HG03469 (cell line): Measurements from ENCODE around the gene ZNF511.

Source experiments
- ATAC-seq: cut with Tn5 transposase; IDR thresholded peaks from one replicate; pipeline ENCODE4 v1.9.1; 2021; ENCODE audit warnings: mild to moderate bottlenecking, moderate library complexity, moderate number of reproducible peaks; ENCODE audit not compliant: unreplicated experiment

Gene ZNF511

DNA sequence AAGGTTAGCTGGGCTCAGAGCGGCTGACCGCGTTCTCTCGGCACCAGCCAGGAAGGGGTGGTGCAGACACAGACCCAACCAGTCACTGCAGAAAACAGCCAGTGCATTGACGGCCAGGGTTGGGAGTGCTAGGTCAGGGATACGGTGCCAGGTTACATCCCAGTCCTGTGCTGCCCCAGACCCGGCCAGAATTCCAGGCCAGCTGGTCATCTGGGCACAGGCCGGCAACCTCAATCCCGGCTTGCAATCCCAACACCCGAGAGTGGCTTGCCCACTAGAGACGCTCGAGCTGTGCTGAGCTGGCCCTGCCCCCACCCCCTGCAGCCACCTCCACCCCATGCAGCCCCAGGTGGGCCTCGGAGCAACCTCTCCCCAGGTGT is 42.2 kb downstream of the ZNF511 start:
- ATAC-seq, result no peak

DNA sequence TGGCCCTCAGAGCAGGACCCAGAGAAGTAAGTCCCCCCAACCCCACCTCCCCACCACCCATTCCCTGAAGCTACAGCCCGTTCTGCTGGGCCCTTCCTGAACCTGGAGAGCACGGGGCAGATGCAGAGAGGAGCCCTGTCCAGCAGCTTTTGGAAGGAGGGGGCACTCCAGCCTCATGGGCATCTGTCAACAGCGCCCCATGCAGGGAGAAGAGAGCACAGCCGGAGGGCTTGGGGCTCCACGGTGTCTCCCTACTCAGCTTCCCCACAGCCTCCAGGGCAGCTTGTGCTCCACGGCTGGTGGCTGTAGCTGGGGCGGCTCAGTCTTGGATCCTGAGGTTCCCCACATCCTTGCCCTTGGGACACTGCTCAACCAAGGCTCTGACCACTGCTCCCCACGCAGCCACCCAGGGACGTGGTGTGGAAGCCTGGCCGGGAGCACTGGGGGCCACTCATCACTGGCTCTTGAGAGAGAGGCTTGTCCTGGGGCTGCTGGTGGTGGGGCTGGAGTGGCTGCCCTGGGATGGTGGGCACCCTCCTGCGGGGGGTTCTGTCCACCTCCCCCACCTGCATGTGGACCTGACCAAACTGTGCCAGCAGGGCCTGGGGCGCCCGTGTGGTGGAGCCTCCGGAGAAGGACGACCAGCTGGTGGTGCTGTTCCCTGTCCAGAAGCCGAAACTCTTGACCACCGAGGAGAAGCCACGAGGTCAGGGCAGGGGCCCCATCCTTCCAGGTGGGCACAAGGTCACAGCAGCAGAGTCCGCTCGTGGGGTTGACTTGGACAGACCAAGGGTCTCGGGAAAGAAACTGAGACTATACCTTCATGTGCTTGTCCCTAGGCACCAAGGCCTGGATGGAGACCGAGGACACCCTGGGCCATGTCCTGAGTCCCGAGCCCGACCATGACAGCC is 42.9 kb downstream of the ZNF511 start:
- no peak for ATAC-seq

DNA sequence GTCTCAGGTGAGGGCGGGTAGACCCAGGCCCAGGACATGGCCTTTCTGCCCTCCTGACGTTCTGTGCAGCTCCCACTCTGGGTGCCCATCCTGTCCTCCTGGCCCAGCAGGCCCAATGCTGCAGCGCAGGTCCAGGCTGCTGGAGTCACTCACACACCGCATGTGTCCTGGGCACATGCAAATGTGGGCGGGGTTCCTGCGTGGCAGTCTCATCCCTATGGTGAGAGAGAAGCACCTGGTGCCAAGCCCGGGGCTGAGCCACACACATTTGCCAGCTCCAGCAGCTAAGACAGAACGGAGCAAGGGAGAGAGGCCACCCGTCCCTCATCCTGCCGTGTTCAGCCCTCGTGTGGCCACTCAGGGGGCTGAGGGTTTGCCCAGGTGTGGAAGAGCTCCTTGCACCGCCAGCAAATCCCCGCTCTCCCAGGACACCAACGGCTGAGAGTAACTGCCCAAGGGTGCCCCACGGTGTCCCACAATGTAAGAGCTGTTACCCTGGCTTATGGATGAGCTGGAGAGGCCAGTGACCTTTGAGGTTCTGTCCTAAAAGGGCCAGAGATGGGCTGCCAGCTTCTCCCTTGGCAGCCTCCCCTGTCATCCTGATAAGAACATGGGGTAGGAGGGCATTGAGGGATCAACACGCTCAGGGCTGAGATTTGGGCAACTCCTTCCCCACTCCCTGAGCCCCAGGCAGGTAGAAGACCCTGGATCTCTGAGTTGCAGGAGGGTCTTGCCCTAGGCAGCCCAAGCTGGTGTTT is 44.7 kb downstream of the ZNF511 start:
- no peak for ATAC-seq

DNA sequence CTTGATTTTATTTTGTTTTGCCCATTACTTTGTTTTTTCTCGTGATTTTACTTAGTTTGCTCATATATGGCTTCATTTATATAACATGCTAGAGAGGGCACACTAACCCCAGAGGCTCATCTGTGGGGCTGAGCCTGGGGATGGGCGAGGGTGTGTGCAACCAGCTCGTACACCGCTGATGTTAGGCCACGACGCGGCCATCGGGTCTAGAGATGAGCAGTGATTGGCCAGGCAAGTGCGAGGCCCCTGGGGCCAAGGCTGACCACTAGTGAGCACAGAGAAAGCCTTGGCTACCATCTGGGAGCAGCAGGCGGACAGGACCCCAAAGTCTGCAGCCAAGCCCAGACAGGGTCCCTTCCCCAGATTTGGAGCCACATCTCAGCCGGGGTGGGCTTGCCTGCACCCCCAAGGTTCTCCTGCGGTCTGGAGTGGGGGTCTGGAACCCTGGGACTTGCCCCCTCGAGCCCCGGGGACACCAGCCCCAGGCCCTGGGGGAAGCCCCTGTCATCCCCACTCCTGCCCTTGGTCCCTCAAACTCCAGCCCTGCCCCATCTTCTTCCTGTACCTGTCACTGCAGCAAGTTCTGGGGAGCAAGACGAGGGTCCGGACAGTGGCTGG is 45.4 kb downstream of the ZNF511 start:
- ATAC-seq, result no peak

DNA sequence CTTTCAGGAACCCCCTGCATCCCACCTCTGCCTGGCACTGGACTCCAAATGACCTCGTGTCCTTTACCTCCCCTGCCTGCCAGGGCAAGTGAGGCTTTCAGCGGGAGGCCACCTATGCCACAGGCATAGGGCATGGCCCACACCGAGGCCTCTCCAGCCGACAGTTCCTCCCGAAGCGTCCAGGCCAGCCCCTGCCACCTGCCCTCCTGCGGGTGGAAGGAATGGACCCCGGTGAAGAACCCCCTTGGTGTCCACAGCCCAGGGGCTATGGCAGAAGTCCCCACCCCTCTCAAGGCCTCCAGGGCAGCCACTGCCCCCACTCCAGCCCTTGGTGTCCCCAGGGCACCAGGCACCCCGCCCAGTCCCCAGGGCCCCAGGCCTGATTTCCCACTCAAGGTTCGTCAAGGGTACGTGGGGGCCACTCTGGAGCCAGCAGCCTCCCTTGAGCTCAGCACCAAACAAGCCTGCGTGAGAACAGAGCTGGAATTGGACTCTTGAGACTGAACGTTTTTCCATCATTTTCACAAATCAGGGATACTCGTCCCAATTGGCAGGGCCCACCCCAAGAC is 46.0 kb downstream of the ZNF511 start:
- ATAC-seq, result no peak

DNA sequence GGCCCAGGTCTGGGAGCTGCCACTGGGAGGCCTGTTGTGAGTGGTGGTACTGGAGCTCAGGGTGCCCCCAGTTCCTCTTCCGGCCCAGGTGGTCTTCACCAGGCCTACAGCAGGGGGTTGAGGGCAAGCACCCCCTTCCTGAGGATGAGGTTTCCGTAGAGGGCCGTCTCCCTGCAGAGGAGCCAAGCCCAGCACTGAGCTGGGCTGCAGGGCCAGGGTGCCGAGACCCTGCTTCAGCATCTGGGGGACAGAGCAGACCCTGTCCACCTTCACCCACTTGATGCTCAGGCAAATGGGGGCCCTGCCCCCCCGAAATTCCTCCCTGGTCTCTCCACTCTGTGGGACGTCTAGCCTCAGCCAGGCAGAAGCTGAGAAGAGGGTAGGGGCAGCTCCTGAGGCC is 46.6 kb downstream of the ZNF511 start:
- no peak for ATAC-seq

DNA sequence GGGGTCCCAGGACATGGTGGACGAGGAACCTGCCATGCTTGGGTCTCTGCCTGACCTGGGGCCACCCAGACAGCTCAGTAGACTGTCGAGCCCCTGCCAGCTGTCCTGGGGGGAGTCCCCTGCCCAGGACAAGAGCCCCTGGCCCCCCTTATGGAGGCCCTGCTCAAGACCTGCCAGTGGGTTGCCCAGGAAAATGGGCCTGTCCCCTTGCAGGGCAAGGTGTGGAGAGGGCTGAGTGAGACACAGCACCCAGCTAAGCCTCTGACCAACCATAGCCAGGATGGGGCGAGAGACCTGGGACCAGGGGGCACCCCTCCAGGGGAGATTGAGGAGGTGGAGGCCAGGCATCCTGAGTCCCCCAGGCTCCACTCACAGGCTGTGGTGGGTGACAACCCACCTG is 47.3 kb downstream of the ZNF511 start:
- ATAC-seq, result no peak

DNA sequence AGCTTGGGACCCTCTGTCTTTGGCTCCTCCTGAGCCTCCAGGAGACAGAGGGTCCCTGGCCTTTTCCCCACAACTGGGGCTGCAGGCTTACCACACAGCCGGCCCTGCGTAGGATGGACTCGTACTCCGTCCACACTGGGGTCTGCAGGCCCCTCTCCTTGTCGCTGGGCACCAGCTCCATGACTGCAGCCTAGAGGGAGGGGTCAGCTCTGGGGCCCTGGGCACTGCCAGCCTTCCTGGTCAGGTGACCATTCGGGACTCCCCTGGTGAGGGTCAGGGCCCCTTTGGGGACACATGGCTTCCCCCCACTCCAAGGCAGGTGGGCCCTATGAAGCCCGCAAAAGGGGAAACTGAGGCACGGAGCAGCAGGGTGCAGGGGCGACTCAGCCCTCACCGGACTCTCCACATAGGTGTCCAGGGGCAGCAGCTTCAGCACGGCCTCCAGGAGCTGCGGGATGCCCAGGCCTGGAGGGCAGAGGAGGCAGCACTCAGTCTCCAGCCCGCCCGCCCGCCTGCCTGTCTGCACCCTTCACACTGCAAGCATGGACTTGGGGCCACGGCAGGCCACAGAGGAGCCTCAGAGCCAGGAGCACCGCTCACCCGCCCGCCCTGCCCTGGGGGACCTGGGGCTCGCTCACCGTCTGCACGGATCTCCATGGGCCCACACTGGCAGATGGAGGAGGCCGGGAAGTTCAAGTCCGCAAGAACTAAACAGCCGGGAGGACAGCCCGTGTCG is 48.0 kb downstream of the ZNF511 start:
- no peak for ATAC-seq

DNA sequence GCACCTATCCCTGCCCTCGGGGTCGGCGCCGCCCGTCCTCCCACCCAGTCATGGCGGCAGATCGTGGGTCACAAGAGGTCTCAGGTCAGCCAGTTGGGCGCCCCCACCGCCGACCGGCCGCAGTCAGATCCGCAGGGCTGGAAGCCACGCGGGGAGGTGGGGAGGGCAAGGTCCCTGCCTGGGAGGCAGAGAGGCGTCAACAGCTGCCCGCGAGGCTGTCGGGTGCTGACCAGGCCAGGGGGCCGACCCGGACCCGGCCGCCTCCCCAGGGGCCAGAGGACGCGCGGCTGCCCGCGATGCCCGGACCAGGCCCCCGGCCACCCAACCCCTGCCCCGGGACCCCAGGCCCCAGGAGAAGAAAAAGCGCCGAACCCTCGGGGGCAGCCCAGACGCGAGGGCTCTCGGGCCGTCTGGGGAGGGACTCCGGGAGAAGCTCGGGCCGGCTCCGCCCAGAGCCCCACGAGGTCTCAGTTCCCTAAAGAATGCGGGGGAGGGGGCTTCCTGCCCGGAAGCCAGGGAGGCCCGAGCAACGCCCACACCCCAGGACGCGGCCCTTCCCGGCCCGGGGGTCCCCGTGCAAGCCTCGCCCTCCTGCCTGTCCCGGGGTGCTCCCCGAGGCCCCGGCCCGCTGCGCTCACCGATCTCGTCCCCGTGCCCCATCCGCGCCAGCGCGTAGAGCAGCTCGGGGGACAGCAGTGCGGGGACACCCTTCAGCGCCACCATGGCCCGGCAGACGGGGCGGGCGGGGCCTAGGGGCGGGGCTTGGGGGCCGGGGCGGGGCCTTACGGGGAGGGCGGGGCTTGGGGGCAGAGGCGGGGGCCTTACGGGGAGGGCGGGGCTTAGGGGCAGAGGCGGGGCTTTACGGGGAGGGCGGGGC is 48.8 kb downstream of the ZNF511 start, which contains the start of gene FUOM:
FUOM (minus strand) TSS at position 735 of the 877 bp plus-strand sequence; CDS start at position 723, 12 bp downstream.
- no peak for ATAC-seq

DNA sequence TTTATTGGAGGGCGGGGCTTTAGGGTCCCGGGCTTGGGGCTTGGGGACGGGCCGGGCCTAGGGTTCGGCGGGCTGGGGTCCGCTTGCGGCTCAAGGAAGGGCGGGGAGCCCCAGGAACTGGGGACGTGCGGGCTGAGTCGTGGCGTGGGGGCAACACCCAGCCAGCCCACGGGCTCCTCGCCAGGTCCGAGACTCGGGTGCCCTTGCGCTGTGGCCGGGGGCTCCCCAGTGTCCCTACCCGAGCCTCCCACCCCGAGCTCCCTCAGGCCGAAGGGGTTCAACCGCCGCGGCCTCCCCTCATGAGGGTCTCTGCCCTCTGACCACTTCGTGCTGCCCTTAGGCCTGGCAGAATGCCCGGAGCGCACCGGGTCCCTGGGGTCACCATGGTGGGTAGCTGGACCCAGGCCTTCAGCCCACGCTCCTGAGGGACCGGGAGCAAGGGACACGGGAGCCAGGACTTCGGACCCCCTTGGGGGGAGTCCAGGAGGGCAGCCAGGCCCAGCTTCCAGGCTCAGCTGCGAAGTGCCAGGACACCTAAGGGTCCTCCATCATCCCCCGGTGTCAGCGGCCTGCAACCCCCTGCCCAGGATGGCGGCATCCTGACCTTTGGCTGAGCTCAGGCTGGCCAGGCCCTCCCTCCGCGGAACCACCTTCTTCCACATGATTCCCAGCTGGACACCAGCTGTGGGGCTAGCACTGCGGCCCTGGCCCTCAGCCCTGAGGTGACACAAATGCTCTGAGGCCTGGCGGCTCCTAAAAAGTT is 49.6 kb downstream of the ZNF511 start:
- no peak for ATAC-seq

DNA sequence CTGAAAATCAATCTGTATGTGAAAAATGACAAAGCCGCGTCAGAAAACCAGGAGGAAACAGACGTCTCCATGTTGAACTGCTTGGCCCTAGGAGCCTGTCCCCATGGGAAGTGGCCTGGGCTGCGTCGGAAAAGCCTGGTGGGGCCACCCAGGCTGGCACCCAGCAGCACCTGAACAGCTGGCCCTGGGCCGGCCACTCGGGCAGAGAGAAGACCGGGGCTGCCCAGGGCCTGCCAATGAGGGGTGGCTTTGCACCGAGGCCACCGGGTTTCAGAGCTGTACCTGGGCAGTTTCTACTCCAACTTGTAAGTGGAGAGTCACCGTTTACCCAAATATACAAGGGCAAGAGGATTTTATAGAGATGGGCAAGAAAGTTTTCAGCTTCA is 50.2 kb downstream of the ZNF511 start:
- ATAC-seq, result no peak

DNA sequence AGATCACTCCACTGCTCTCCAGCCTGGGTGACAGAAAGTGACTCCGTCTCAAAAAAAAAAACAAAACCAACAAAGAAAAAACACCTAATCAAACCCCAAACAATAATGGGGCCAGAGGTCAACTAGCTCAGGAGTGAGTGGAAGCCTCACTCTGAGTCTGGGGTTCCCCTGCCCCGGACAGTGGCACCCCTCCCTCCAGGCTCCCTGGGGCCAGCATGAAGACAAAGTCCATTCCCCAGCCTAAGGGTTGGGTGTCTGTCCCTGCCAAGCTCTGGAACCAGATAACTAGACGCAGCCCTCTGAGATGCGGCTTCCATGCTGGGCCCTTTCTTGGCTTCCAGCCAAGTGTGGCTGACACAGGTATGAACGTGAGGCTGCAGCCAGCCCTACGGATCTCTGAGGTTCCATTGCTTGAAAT is 50.8 kb downstream of the ZNF511 start:
- no peak for ATAC-seq

DNA sequence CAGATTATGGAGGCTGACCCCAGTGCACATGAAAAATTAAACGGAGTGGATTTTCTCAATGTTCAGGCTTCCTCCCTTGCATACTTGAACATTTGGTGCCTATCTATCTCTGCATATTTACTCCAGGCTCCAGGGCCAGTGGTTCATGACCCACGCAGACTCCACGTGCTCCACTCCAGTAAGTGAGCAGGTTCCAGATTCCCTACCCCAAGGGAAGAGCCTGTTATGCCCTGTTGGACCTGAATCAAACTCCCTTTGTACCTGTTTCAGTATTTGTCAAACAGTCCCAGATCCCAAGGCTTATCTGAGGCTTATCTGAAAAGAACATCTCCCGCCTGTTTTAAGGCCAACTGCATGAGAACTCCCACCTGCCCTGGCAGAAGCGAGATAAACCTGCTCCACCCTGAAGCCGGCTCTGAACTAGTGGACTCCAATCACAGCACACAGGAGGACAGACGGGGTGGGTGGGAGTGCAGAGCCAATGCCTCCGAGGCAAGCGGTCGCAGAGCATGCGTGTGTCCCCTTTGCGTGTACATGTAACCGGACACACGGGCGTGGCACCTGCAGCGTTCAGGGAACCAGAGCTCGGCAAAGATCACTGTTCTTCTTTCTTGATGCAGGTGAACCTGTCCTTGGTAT is 51.4 kb downstream of the ZNF511 start:
- ATAC-seq, result no peak

DNA sequence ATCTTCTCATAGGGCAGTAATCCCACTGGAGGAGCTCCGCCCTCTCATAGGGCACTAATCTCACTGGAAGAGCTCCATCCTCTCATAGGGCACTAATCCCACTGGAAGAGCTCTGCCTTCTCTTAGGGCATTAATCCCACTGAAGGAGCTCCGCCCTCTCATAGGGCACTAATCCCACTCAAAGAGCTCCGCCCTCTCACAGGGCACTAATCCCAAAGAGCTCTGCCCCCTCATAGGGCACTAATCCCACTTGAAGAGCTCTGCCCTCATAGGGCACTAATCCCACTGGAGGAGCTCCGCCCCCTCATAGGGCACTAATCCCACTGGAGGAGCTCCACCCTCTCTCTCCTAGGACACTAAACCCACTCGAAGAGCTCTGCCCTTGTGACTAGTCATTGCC is 52.5 kb downstream of the ZNF511 start:
- ATAC-seq, result no peak

DNA sequence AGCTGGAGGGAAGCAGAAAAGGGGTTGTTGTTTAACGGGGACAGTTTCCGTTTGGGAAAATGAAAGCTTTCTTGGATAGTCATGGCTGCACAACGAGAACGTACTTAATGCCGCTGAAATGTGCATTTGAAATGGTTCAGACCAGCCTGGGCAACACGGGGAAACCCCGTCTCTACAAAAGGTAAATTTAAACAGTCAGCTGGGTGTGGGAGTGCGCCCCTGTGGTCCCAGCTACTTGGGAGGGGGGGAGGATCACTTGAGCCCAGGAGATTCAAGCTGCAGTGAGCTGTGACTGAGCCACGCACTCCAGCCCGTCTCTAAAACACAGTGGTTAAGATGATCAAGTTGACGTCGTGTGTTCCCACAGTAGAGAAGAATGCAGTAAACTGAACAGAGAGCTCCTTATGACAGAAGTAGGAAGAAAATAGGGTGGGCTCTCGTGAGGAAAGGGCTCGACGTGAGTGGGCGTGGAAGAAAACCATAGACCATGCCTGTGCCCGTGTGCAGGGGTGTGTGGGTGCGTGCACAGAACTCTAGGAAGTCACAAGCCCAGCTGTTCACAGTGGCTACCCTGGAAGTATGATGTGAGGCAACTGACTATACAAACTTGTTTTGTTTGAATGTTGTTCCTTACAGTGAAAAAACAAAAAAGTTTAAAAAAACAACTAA is 53.2 kb downstream of the ZNF511 start:
- no peak for ATAC-seq
